Natural killer cell (primary cell): ENCODE results near the gene ANKRD12. TPM values are rescaled to one million over a fixed set of nuclear protein-coding genes. Genes with fewer than 3 reads are reported as not detected.

Experiments used
- ATAC-seq, 3 donors: fragments of 150-1000 bp in 2 of 3; fragments of 200-7000 bp in 1 of 3; cut with Tn5 transposase; 1 replicate in 1 of 3; 2 replicates in 2 of 3; pipeline ENCODE4 v1.10.0; 2021; ENCODE audit warnings: mild to moderate bottlenecking in 2 of 3, moderate library complexity in 2 of 3
- DNase-seq, 2 donors: peaks; one replicate each; pipeline versions ENCODE4 v3.0.0 to v3.0.0-alpha.2; 2013 to 2021; ENCODE audit warnings: mixed read lengths in 1 of 2
- H3K27ac ChIP-seq: one replicate; pipeline ENCODE4 v1.5.1; 2013; ENCODE audit warnings: mild to moderate bottlenecking, low read length
- H3K27me3 ChIP-seq: one replicate; pipeline ENCODE4 v1.6.1; 2013; ENCODE audit warnings: low read length; ENCODE audit not compliant: control insufficient read depth, insufficient read depth
- H3K36me3 ChIP-seq: one replicate; pipeline ENCODE4 v1.6.1; 2013; ENCODE audit warnings: low read length; ENCODE audit not compliant: control insufficient read depth, insufficient read depth
- H3K4me1 ChIP-seq: one replicate; pipeline ENCODE4 v1.6.1; 2013; ENCODE audit warnings: low read length; ENCODE audit not compliant: control insufficient read depth, insufficient read depth
- H3K4me3 ChIP-seq: one replicate; pipeline ENCODE4 v1.5.1; 2013; ENCODE audit warnings: low read length
- H3K9me3 ChIP-seq: one replicate; pipeline ENCODE4 v1.6.1; 2013; ENCODE audit warnings: low read length; ENCODE audit not compliant: control insufficient read depth, insufficient read depth
- H3K27ac Mint-ChIP-seq, 2 donors: one replicate each; pipeline ENCODE4 v1.8.0; 2022; ENCODE audit warnings: mild to moderate bottlenecking in 2 of 2, mixed read lengths in 2 of 2, moderate library complexity in 1 of 2
- H3K27me3 Mint-ChIP-seq, 2 donors: one replicate each; pipeline ENCODE4 v1.8.0; 2022; ENCODE audit warnings: low read depth in 2 of 2, mixed read lengths in 2 of 2
- H3K36me3 Mint-ChIP-seq: one replicate; pipeline ENCODE4 v1.8.0; 2022; ENCODE audit warnings: mixed read lengths
- H3K4me1 Mint-ChIP-seq, 2 donors: one replicate each; pipeline ENCODE4 v1.8.0; 2022; ENCODE audit warnings: mixed read lengths in 2 of 2
- H3K4me3 Mint-ChIP-seq: one replicate; pipeline ENCODE4 v1.8.0; 2022; ENCODE audit warnings: mild to moderate bottlenecking, moderate library complexity, mixed read lengths
- H3K9me3 Mint-ChIP-seq, 2 donors: one replicate each; pipeline ENCODE4 v1.8.0; 2022; ENCODE audit warnings: mixed read lengths in 2 of 2
- WGBS: methylation state at CpG from one replicate; pipeline ENCODE4 v1.1.7; 2013; ENCODE audit warnings: missing lambda C conversion rate; ENCODE audit not compliant: insufficient coverage; 5-methylcytosine and 5-hydroxymethylcytosine counted together
- intact Hi-C: fragments of 100-400 bp; cut with micrococcal nuclease; formaldehyde crosslinking; loops from one replicate; pipeline ENCODE4 v1.14.2; 2022
- total RNA-seq, 4 donors: library from RNA; stranded (reverse); fragments of 120-200 nt in 1 of 4; gene quantifications; one replicate each; pipeline versions ENCODE4 v1.2.3 to v1.2.4, GENCODE V29; 2013 to 2022
- TF ChIP-seq, protein P1 (sequence below): fragments of 200-600 bp; IDR thresholded peaks from one replicate; pipeline ENCODE4 v1.8.0; 2022; ENCODE audit warnings: antibody characterized with exemption

ANKRD12 gene
- total RNA-seq, 3 donors from 2014 or later (not counting 1 experiment from before 2014, with no cell fraction given), result 136 to 148 (median 141) TPM

DNA sequence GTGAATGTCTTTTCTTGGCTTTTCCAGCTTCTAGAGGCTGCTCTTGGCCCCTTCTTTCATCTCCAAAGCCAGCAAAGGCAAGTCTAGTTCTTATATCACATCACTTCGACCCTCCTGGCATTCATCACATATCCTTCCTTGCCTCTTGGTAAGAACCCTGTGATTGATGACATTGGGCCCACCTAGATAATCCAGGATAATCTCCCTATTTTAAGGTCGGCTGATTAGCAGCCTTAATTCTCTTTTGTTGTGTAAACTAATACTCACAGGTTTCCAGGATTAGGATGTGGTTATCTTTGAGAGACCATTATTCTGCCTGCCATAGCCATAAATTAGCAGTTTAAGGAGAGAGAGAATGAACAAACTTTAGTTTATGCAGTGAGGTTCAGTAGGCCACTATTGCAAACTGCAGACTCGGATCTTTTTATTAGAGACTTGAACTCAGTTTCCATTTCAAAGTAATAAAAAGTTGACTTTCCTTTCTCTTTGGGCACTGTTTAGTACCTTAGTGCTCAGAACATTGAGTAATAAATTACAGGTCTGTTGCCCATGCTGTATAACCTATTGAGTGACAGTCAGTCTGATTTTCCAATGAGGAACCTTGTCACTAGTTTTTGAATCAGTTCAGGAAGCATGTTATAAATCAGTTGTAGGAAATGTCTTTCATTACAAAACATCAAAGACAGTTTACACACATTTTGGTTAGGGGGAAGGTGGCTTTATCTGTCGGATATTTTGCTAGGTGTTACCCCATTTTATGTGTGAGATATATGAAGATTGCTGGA lies 29.6 kb upstream of the ANKRD12 start:
- WGBS, result 14% methylated on average over 3 of the region's 4 CpGs
- Histone ChIP-seq H3K27ac (no peak overlapping the region), H3K27me3 (no peaks in the 10 kb centered on the region), H3K36me3 (peaks cover 2% of the 10 kb centered on the region), H3K9me3 (no peaks in the 10 kb centered on the region), H3K4me1 (peaks cover 24% of the 10 kb centered on the region), H3K4me3 (no peak overlapping the region)
- peak overlapping the region; percentile 52 for H3K4me3 Mint-ChIP-seq
- intact Hi-C loops, result loop anchor here (10.0 kb wide), 1 partner anchor 808 kb away; the partner anchor contains the start of gene VAPA
- no peaks in the 10 kb centered on the region for H3K36me3 Mint-ChIP-seq
- peak in 1 of 2 donors; percentile 31 for DNase-seq
- H3K9me3 Mint-ChIP-seq, result no peaks in the 10 kb centered on the region
- peak overlapping the region; percentile 85 to 98 for H3K27ac Mint-ChIP-seq
- TF ChIP-seq, protein P1, sequence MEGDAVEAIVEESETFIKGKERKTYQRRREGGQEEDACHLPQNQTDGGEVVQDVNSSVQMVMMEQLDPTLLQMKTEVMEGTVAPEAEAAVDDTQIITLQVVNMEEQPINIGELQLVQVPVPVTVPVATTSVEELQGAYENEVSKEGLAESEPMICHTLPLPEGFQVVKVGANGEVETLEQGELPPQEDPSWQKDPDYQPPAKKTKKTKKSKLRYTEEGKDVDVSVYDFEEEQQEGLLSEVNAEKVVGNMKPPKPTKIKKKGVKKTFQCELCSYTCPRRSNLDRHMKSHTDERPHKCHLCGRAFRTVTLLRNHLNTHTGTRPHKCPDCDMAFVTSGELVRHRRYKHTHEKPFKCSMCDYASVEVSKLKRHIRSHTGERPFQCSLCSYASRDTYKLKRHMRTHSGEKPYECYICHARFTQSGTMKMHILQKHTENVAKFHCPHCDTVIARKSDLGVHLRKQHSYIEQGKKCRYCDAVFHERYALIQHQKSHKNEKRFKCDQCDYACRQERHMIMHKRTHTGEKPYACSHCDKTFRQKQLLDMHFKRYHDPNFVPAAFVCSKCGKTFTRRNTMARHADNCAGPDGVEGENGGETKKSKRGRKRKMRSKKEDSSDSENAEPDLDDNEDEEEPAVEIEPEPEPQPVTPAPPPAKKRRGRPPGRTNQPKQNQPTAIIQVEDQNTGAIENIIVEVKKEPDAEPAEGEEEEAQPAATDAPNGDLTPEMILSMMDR, result no peak
- ATAC-seq, result no peak
- H3K27me3 Mint-ChIP-seq, result no peaks in the 10 kb centered on the region
- H3K4me1 Mint-ChIP-seq, result peaks cover 80 to 81% of the 10 kb centered on the region in 2 donors

- H3K9me3 ChIP-seq, result no peaks in the 10 kb centered on the region
- Mint-ChIP-seq H3K36me3 (no peaks in the 10 kb centered on the region), H3K4me1 (peaks cover 76 to 77% of the 10 kb centered on the region in 2 donors), H3K27ac (peak overlapping the region; percentile 68 to 98), H3K4me3 (peak overlapping the region; percentile 4), H3K9me3 (no peaks in the 10 kb centered on the region), H3K27me3 (no peaks in the 10 kb centered on the region)
- no peaks in the 10 kb centered on the region for H3K27me3 ChIP-seq
- no peak overlapping the region for H3K27ac ChIP-seq
- H3K36me3 ChIP-seq, result peaks cover 2% of the 10 kb centered on the region
- DNase-seq (no peak), ATAC-seq (no peak)
- TF ChIP-seq, protein P1, result no peak
- H3K4me1 ChIP-seq, result peaks cover 32% of the 10 kb centered on the region
- 73% methylated on average over 2 of the region's 2 CpGs for WGBS
- no peak overlapping the region for H3K4me3 ChIP-seq
- intact Hi-C loops, result loop anchor here (10.0 kb wide), 1 partner anchor 806 kb away; the partner anchor contains the start of gene VAPA
These were observed 27.7 kb upstream of the ANKRD12 start for GRCh38 chr18:9108911-9109310.

- intact Hi-C loops, result loop anchor here (10.0 kb wide), 1 partner anchor 805 kb away; the partner anchor contains the start of gene VAPA
- Histone ChIP-seq H3K4me3 (no peak overlapping the region), H3K27ac (peak overlapping the region; percentile 14), H3K36me3 (peaks cover 2% of the 10 kb centered on the region), H3K4me1 (peaks cover 27% of the 10 kb centered on the region), H3K27me3 (no peaks in the 10 kb centered on the region), H3K9me3 (no peaks in the 10 kb centered on the region)
- WGBS, result 82% methylated on average over 4 of the region's 4 CpGs
- H3K4me3 Mint-ChIP-seq, result peak overlapping the region; percentile 4
- H3K27me3 Mint-ChIP-seq, result no peaks in the 10 kb centered on the region
- H3K9me3 Mint-ChIP-seq, result no peaks in the 10 kb centered on the region
- no peak for ATAC-seq
- H3K4me1 Mint-ChIP-seq, result peaks cover 72% of the 10 kb centered on the region in 2 donors
- TF ChIP-seq, protein P1, result no peak
- no peak for DNase-seq
- H3K27ac Mint-ChIP-seq, result peak overlapping the region; percentile 68 to 98
- H3K36me3 Mint-ChIP-seq, result no peaks in the 10 kb centered on the region
These were observed 27.1 kb upstream of the ANKRD12 start for GRCh38 chr18:9109523-9109922.
